ENCODE data around the gene RAD51B. TPM values are rescaled to one million over a fixed set of nuclear protein-coding genes. Genes with fewer than 3 reads are reported as not detected.

The RAD51B gene
- total RNA-seq, 1 donor from 2014 or later = 2.5 TPM

DNA sequence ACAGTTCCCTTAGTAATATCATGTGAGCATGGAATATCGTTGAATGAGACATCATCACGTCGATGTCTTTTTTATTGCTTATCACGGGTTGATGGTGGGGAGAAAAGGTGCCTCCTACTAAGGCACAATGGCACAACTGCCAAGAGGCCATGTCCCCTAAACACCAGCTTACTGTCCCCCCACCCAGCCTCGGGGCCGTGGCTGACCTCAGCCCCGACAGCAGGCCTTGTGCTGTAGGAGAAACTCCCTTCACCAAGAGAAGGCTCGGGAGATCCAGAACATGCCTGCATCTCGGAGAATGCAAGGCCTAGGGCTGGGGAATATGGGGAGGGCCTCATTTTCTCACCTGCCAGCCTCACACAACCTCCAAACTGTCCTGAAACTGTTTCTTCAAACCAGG, 950.5 kb downstream of the RAD51B start:
- DNase-seq (no peak), ATAC-seq (ENCODE audit: poor library complexity) (no peak)
- intact Hi-C loops (cut with DNase I) = no loop called here

DNA sequence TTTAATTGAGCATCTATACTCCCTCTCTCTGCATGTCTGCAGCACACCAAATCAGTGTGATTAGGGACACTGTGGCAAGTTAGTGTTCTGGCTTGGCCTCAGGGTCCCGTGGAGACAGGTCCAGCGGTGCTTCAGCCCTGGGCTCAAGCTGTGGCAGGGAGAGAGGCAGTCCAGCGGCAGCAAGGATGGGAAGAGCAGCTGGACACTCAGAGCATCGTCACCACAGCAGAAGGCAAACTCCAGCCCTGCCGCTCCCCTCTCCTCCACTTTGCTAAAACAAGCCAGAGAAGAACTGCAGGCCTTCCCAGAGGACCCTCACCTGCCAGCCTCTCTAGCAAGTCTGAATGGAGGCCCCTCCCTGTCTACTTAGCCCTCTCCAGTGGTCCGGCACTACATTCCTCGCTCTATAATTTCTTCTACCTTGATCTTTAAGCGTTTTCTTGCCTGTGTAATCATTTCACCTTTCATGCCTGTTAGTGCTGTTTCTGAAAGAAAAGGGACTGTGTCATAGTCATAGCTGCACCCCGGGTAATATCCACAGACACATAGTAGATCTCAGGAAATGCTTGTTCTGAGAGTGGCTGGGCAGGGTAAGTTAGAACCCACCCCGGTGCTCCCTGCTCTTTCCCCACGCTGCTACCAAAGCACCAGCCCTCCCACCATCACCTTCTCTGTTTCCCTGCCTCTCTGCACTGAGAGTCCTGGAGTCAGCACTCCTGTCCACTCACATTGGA, 951.1 kb downstream of the RAD51B start:
- DNase-seq (no peak), ATAC-seq (ENCODE audit: poor library complexity) (no peak)
- intact Hi-C loops (cut with DNase I) = no loop called here

DNA sequence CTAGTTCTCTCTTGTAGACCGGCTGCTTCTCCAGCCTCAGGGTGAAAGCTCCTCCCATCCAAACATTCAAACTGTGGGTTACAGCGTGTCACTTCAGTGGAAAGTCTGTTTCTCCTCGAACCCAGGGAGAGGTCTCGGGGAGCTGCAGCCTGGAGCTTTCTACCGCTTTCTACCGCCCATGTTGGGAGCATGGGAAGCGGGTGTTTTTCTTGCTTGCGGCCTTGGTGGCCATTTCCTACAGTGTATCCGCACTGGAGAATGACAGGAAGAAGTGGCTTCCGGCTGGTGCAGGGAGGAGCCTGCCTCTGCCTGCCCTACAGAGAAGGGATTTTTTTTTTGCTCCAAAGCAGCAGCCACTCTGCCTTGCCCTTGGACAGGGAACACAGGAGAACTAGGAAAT, 952.1 kb downstream of the RAD51B start:
- DNase-seq = peak; percentile 68
- ATAC-seq (ENCODE audit: poor library complexity) = peak; percentile 64
- intact Hi-C loops (cut with DNase I) = no loop called here

DNA sequence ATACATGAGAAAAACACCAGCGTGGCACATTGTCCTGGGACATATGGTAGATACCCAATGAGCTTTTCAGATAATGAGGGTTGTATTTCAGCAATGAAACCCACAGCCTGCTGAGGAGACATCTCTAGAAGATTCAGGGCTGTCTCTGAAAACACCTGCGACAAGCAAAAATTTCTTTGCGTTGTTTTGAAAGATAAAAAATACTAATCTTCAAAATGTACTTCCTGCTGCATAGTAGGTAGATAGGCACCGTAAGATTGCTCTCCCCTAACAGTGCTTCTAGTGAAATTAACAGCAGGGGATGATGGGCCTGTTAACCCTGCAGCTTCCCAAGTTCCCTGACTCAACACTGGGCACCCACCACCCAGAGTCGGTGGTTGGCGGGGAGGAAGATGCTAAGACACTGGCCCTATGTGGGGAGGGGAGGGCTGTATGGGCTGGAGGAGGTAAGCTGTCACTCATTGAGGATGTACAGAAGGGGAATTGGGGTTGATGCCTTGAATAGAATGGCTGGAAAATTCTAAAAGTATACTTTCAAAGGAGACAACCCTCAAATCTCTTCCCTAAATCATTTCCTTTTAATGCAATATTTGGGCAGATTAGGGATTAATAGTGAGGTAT, 953.3 kb downstream of the RAD51B start:
- no peak for ATAC-seq (ENCODE audit: poor library complexity)
- no peak for DNase-seq
- intact Hi-C loops (cut with DNase I) = no loop called here

DNA sequence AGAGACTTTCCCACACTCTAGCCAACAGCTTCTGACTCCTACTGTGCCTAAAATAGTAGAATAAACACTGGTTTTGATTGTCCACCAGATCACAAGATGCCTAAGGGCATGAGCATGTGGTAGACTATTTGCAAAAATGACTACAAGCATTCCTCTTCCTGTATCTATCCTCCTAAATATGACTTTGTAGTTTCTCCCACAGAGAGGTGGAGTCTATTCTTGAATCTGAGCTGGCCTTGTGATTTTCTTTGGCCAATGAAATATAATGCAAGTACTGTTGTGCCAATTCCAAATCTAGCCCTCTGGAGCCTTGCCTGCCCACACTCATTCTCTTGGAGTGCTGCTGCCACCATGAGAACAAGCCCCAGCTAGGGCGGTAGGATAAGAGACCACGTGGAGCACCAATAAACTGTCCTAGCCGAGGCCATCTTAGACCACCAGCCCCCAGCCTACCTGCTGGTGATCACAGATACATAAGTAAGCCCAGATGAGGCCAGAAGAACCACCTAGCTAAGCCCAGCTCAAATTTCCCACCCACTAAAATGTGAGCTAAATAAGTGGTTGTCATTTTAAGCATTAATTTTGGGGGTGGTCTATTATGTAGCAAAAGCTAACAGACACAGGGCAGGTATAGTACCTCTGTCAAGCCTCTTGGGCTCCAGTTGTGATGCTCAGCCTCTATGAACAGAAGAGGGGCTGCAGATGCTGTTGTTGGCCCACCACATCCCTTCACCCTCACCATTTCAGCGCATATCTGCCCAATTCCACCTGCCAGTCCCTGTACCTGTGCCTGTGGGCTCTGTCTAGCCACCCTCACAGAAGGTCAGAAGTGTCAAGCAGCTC, 955.4 kb downstream of the RAD51B start:
- no peak for ATAC-seq (ENCODE audit: poor library complexity)
- DNase-seq = no peak

DNA sequence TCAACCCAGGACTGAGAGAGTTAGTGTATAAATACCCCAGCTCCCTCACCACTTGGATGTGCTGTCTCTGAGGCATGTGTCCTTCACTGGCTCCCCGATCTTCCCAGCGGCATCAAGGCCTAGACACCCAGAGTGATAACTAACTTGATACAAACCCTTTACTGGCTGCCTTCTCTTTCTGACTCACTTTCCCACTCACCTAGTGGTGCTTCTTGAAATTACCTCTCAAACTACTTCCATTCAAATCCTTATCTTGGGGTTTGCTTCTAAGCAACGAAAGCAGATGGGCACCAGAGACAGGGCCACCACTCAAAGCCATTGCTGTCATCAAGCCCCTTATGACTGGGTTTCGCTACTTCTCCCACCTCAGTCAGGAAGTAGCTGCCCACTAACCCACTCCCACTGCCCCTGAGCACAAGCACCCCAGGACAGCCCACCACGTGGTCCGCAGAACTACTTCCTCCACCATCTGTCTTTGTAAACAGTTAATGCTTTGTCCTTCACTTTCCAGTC, 956.1 kb downstream of the RAD51B start:
- intact Hi-C loops (cut with DNase I) = no loop called here
- no peak for ATAC-seq (ENCODE audit: poor library complexity)
- DNase-seq = no peak

More for the DNA sequence above, 955.4 kb downstream of the RAD51B start:
- intact Hi-C loops (cut with DNase I) = no loop called here

DNA sequence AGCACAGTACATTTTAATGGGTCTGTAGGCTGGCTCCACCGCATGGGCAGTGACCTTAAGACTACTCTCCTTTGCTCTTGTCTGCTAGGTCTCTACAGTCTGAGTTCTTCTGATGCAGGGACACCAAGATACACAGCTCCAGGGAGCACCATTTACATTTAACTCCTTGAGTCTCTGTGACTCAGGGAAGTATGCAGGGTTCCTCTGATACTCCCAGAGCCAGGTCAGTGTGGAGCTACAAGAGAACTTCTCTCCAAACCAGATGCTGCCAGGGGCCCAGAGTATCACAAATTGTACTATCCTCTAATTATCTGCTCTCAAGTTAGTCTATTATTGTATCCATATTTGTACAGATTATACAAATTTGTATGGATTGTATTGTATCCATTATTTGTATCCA, 958.1 kb downstream of the RAD51B start:
- ATAC-seq (ENCODE audit: poor library complexity) = no peak
- DNase-seq = no peak
- intact Hi-C loops (cut with DNase I) = no loop called here

Other genes with a start within 250 kb of the RAD51B start
- 12.0 TPM for gene PIGH, start 219.5 kb upstream of the RAD51B start, total RNA-seq
- gene ARG2, start 199.9 kb upstream of the RAD51B start, total RNA-seq = 0.75 TPM
- 113 TPM for gene VTI1B, start 145.1 kb upstream of the RAD51B start, total RNA-seq
- 13.2 TPM for gene RDH11, start 124.0 kb upstream of the RAD51B start, total RNA-seq
- gene RDH12, start 117.9 kb upstream of the RAD51B start, total RNA-seq = not detected
- gene ZFYVE26, start 3.2 kb upstream of the RAD51B start, total RNA-seq = 13.3 TPM

All from Right ventricle myocardium superior (tissue), 1 donor.